Tibial artery (tissue), 4 donors: ENCODE results near the gene ARSB.
A peak's percentile ranks its signal among the peaks of the same experiment; 100 is the strongest.

Source experiments
- DNase-seq, 2 donors: peaks; one replicate each; pipeline ENCODE4 v3.0.0-alpha.2; 2019
- H3K27ac ChIP-seq, 2 donors: fragments of 200-600 bp; sonication (generic) in 1 of 2; 1 replicate in 1 of 2; 2 replicates in 1 of 2; pipeline ENCODE4 v1.5.1; 2018 to 2019; ENCODE audit warnings: mild to moderate bottlenecking in 1 of 2
- H3K27me3 ChIP-seq, 2 donors: fragments of 200-600 bp; sonication (generic) in 1 of 2; one replicate each; pipeline versions ENCODE4 v1.5.1 to v1.6.0; 2016 to 2019
- H3K36me3 ChIP-seq, 3 donors: fragments of 200-600 bp; sonication (generic) in 2 of 3; one replicate each; pipeline ENCODE4 v1.5.1; 2016 to 2019; ENCODE audit warnings: mild to moderate bottlenecking in 2 of 3
- H3K4me1 ChIP-seq, 4 donors: fragments of 200-600 bp; sonication (generic) in 2 of 4; 1 replicate in 3 of 4; 2 replicates in 1 of 4; pipeline ENCODE4 v1.5.1; 2016 to 2019
- H3K4me3 ChIP-seq, 2 donors: fragments of 200-600 bp; sonication (generic) in 1 of 2; 1 replicate in 1 of 2; 2 replicates in 1 of 2; pipeline ENCODE4 v1.5.1; 2018 to 2019; ENCODE audit warnings: mild to moderate bottlenecking in 2 of 2
- H3K9me3 ChIP-seq, 3 donors: fragments of 200-600 bp; sonication (generic) in 1 of 3; one replicate each; pipeline ENCODE4 v1.5.1; 2016 to 2019
- intact Hi-C: fragments of 100-400 bp; cut with DNase I; formaldehyde crosslinking; loops from one replicate; pipeline ENCODE4 v1.15.0; 2023; ENCODE audit warnings: low total_unique reads
- TF ChIP-seq, protein P1 (sequence below), 2 experiments: fragments of 200-600 bp in 1 of 2; fragments of 450-650 bp in 1 of 2; IDR thresholded peaks; one replicate each; pipeline ENCODE4 v1.5.1; 2017 to 2019; ENCODE audit warnings: antibody characterized with exemption in 2 of 2, mild to moderate bottlenecking in 1 of 2, moderate library complexity in 1 of 2

ARSB gene

DNA sequence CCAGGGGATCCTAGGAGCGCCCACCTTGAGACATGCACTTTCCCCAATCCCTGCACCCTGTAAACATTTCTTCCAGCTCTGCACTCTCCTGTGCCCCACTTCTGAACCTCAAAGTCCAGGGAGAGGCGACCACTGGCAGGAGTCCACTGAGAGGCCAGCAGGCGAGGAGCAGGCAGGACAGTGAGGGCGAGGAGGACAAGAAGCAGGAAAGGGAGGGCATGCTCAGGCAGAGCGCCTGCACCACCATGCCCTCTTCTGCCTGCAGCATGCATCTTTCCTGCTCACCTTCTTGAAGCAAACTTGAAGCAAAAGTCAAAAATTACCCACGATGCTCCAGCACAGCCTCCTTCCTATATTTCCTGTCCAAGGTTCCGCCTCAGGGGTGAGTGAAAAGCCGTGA, 10.1 kb downstream of the ARSB start:
- H3K27me3 ChIP-seq = no peaks in the 10 kb centered on the region
- intact Hi-C loops = loop anchor here (10.0 kb wide), 1 partner anchor 510 kb away; no protein-coding TSS in a partner anchor
- H3K9me3 ChIP-seq = no peaks in the 10 kb centered on the region
- H3K4me3 ChIP-seq = no peak overlapping the region
- no peak for DNase-seq
- TF ChIP-seq, protein P1, sequence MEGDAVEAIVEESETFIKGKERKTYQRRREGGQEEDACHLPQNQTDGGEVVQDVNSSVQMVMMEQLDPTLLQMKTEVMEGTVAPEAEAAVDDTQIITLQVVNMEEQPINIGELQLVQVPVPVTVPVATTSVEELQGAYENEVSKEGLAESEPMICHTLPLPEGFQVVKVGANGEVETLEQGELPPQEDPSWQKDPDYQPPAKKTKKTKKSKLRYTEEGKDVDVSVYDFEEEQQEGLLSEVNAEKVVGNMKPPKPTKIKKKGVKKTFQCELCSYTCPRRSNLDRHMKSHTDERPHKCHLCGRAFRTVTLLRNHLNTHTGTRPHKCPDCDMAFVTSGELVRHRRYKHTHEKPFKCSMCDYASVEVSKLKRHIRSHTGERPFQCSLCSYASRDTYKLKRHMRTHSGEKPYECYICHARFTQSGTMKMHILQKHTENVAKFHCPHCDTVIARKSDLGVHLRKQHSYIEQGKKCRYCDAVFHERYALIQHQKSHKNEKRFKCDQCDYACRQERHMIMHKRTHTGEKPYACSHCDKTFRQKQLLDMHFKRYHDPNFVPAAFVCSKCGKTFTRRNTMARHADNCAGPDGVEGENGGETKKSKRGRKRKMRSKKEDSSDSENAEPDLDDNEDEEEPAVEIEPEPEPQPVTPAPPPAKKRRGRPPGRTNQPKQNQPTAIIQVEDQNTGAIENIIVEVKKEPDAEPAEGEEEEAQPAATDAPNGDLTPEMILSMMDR (IDR thresholded peaks at IDR 0.05) = no peak
- peaks cover 0 to 8% (median 0%) of the 10 kb centered on the region in 4 donors for H3K4me1 ChIP-seq
- H3K27ac ChIP-seq = no peak overlapping the region
- H3K36me3 ChIP-seq = no peaks in the 10 kb centered on the region

DNA sequence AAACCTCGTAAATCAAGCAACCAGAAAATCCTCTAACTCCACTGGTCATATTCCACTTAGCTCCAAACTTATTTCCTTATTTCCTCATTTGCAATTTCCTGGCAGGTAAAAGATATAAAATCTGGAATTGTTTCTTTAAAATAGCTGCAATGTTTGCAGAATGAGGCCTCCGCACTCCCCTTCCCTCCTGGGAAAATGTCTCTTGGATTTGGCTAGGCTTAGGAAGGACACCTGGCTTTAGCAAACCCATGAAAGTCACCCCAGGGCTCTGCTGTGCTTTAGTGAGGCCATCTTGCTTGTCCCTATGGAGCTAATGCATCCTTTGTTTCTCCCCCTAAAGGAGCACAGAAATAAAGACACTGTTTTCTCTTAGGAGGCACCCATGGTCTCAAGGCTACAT, 10.5 kb downstream of the ARSB start:
- Histone ChIP-seq H3K36me3 (no peaks in the 10 kb centered on the region), H3K9me3 (no peaks in the 10 kb centered on the region), H3K27me3 (no peaks in the 10 kb centered on the region), H3K4me1 (peaks cover 0 to 8% (median 0%) of the 10 kb centered on the region in 4 donors), H3K27ac (no peak overlapping the region), H3K4me3 (no peak overlapping the region)
- TF ChIP-seq, protein P1 (IDR thresholded peaks at IDR 0.05) = no peak
- DNase-seq = no peak
- intact Hi-C loops = loop anchor here (10.0 kb wide), 1 partner anchor 510 kb away; no protein-coding TSS in a partner anchor

DNA sequence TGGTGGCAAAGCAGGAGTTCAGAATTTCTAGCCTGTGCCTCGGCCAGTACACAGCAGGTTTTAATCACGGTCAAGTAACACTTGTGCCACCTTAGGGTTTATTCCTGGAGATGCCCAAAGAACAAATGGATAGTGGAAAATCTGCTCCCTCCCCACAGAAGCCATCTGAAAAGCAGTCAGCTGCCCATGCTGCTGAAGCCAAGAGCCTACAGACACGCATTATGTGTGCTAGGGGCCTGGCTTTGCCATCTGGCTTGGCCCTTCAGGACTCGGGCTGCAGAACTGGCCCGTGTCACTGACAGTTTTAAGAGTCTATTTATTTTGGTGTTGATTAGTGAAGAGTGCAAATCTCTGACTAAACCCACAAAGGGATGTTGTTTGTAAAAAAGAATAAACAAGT, 11.1 kb downstream of the ARSB start:
- intact Hi-C loops = loop anchor here (10.0 kb wide), 1 partner anchor 509 kb away; no protein-coding TSS in a partner anchor
- peaks cover 0 to 8% (median 0%) of the 10 kb centered on the region in 4 donors for H3K4me1 ChIP-seq
- H3K27me3 ChIP-seq = no peaks in the 10 kb centered on the region
- H3K9me3 ChIP-seq = no peaks in the 10 kb centered on the region
- H3K4me3 ChIP-seq = no peak overlapping the region
- DNase-seq = no peak
- TF ChIP-seq, protein P1 (IDR thresholded peaks at IDR 0.05) = no peak
- H3K27ac ChIP-seq = no peak overlapping the region
- no peaks in the 10 kb centered on the region for H3K36me3 ChIP-seq

DNA sequence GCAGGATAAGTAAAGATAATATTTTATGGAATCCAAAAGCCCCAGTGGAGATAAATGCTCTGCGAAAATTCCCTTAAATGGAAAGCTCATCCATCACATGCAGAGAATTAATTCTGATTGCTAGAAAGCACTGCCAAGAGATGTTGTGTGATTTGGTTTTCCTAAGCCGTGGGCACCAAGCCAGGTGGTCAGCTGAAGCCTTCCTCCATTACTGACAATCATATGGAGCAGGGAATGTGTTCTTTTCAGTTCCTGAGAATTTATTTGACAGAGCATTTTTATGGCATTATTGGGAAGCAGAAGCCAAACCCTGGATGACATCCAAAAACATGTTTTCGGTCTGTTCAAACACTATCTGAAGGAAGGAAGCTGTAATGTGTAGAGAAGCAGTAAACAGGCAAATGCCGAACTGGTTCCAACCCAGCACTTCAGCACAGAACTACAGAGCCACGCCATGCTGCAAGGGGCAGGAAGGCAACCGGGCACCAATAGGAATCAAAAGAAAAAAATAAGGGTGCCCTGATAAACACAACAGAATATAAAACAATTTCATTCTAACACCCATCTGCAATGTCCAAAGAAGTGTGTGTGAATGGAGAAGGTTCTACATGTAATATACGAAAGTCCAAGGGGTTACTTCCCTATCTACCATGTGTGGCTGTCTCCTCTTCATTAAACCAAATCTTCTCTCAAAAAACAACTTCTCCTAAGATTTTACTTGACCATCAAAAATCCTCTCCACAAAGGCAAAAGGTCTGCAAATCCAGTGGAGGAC, 12.3 kb downstream of the ARSB start:
- Histone ChIP-seq H3K27me3 (no peaks in the 10 kb centered on the region), H3K36me3 (no peaks in the 10 kb centered on the region), H3K4me3 (no peak overlapping the region), H3K9me3 (no peaks in the 10 kb centered on the region), H3K4me1 (peaks cover 0 to 8% (median 0%) of the 10 kb centered on the region in 4 donors), H3K27ac (no peak overlapping the region)
- TF ChIP-seq, protein P1 (IDR thresholded peaks at IDR 0.05) = no peak
- intact Hi-C loops = loop anchor here (10.0 kb wide), 1 partner anchor 508 kb away; no protein-coding TSS in a partner anchor
- DNase-seq = peak in 1 of 2 donors; percentile 47

DNA sequence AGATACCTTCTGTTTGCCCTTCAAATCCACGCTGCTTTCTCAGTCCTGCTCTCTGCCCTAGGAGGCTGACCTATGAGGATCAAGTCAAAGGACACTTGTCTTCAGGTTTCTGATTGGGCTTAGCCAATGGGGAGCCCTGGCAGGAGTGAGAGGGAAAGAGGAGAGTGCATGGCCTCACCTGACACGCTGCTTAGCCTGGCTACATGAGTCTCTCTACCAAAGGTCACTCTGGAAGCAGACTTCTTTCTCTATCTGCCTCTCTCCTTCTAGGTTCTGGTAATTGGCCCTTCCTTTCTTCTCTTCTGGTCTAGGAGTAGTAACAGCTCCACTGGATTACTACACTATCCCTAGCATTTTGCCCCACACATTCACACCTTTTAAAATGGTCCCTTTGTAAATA, 13.1 kb downstream of the ARSB start:
- no peak for DNase-seq
- no peak overlapping the region for H3K4me3 ChIP-seq
- no peaks in the 10 kb centered on the region for H3K9me3 ChIP-seq
- no peaks in the 10 kb centered on the region for H3K27me3 ChIP-seq
- peaks cover 0 to 8% (median 0%) of the 10 kb centered on the region in 4 donors for H3K4me1 ChIP-seq
- H3K36me3 ChIP-seq = no peaks in the 10 kb centered on the region
- TF ChIP-seq, protein P1 (IDR thresholded peaks at IDR 0.05) = no peak
- intact Hi-C loops = loop anchor here (10.0 kb wide), 1 partner anchor 507 kb away; no protein-coding TSS in a partner anchor
- H3K27ac ChIP-seq = no peak overlapping the region
